H9 (cell line): ENCODE results near the gene OSBPL1A. TPM values are rescaled to one million over a fixed set of nuclear protein-coding genes. Genes with fewer than 3 reads are reported as not detected.
"Not testable (repeated sequence)": the region's sequence is repeated elsewhere in the genome, so short reads cannot be mapped to it uniquely, and the experiment has no call there.

Experiments used
- DNase-seq: peaks from one replicate; pipeline ENCODE4 v3.0.0-alpha.2; 2017
- H2AFZ ChIP-seq: one replicate; pipeline ENCODE4 v1.6.1; 2013; ENCODE audit warnings: mild to moderate bottlenecking, low read length, control low read depth, moderate library complexity
- H2AK5ac ChIP-seq: 2 replicates; pipeline ENCODE4 v1.6.1; 2013; ENCODE audit warnings: low read length, control low read depth, mixed read lengths; ENCODE audit not compliant: insufficient read length
- H2BK120ac ChIP-seq: one replicate; pipeline ENCODE4 v1.6.1; 2013; ENCODE audit warnings: low read depth, mild to moderate bottlenecking, low read length, control low read depth, inconsistent platforms; ENCODE audit not compliant: poor library complexity, severe bottlenecking
- H2BK12ac ChIP-seq: 2 replicates; pipeline ENCODE4 v1.6.1; 2013; ENCODE audit warnings: low read length, control low read depth, mixed read lengths, low read depth; ENCODE audit not compliant: insufficient read length
- H2BK15ac ChIP-seq: 2 replicates; pipeline ENCODE4 v1.6.1; 2013; ENCODE audit warnings: low read depth, low read length, control low read depth
- H2BK20ac ChIP-seq: one replicate; pipeline ENCODE4 v1.6.1; 2013; ENCODE audit warnings: low read depth, mild to moderate bottlenecking, low read length, control low read depth, inconsistent platforms; ENCODE audit not compliant: poor library complexity, severe bottlenecking
- H2BK5ac ChIP-seq: 2 replicates; pipeline ENCODE4 v1.6.1; 2013; ENCODE audit warnings: low read length, control low read depth, mixed read lengths; ENCODE audit not compliant: insufficient read length
- H3K14ac ChIP-seq: 2 replicates; pipeline ENCODE4 v1.6.1; 2013; ENCODE audit warnings: low read length, control low read depth; ENCODE audit not compliant: insufficient read depth
- H3K18ac ChIP-seq: 2 replicates; pipeline ENCODE4 v1.6.1; 2013; ENCODE audit warnings: low read depth, mild to moderate bottlenecking, mixed read lengths, low read length, control low read depth; ENCODE audit not compliant: insufficient read length
- H3K23ac ChIP-seq: 2 replicates; pipeline ENCODE4 v1.6.1; 2013; ENCODE audit warnings: low read length, control low read depth, mixed read lengths, low read depth; ENCODE audit not compliant: insufficient read length
- H3K23me2 ChIP-seq: 2 replicates; pipeline ENCODE4 v1.6.1; 2013; ENCODE audit warnings: low read depth, mild to moderate bottlenecking, mixed read lengths, low read length, control low read depth; ENCODE audit not compliant: insufficient read length, poor library complexity, severe bottlenecking
- H3K27ac ChIP-seq: 2 replicates; pipeline ENCODE4 v1.5.1; 2013; ENCODE audit warnings: low read length, control low read depth, mixed read lengths, low read depth; ENCODE audit not compliant: insufficient read length
- H3K27me3 ChIP-seq: 2 replicates; pipeline ENCODE4 v1.6.1; 2013; ENCODE audit warnings: low read length, control low read depth, inconsistent platforms; ENCODE audit not compliant: insufficient read depth
- H3K4ac ChIP-seq: 2 replicates; pipeline ENCODE4 v1.6.1; 2013; ENCODE audit warnings: low read depth, mild to moderate bottlenecking, control low read depth, inconsistent platforms, low read length, moderate library complexity
- H3K4me1 ChIP-seq: 2 replicates; pipeline ENCODE4 v1.6.1; 2013; ENCODE audit warnings: low read length, control low read depth, inconsistent platforms; ENCODE audit not compliant: insufficient read depth
- H3K4me2 ChIP-seq: 2 replicates; pipeline ENCODE4 v1.6.1; 2013; ENCODE audit warnings: low read length, control low read depth, mixed read lengths; ENCODE audit not compliant: insufficient read length, insufficient read depth
- H3K56ac ChIP-seq: 2 replicates; pipeline ENCODE4 v1.6.1; 2013; ENCODE audit warnings: low read depth, mild to moderate bottlenecking, mixed read lengths, low read length, control low read depth; ENCODE audit not compliant: insufficient read length
- H3K79me1 ChIP-seq: 2 replicates; pipeline ENCODE4 v1.6.1; 2013; ENCODE audit warnings: low read depth, mild to moderate bottlenecking, moderate library complexity, low read length, control low read depth, inconsistent platforms; ENCODE audit not compliant: insufficient read depth, poor library complexity, severe bottlenecking
- H3K79me2 ChIP-seq: 2 replicates; pipeline ENCODE4 v1.6.1; 2013; ENCODE audit warnings: low read length, control low read depth, inconsistent platforms; ENCODE audit not compliant: insufficient read depth
- H3K9ac ChIP-seq: 2 replicates; pipeline ENCODE4 v1.6.1; 2013; ENCODE audit warnings: low read length, control low read depth, mixed read lengths; ENCODE audit not compliant: insufficient read length; ENCODE audit errors: extremely low read depth
- H3K9me3 ChIP-seq: one replicate; pipeline ENCODE4 v1.6.1; 2013; ENCODE audit warnings: low read depth, low read length, inconsistent platforms; ENCODE audit not compliant: control insufficient read depth
- H3T11ph ChIP-seq: one replicate; pipeline ENCODE4 v1.6.1; 2013; ENCODE audit warnings: mild to moderate bottlenecking, low read length, control low read depth, inconsistent platforms
- H4K20me1 ChIP-seq: one replicate; pipeline ENCODE4 v1.6.1; 2013; ENCODE audit not compliant: control insufficient read depth, insufficient read length, insufficient read depth
- H4K5ac ChIP-seq: 2 replicates; pipeline ENCODE4 v1.6.1; 2013; ENCODE audit warnings: low read depth, mild to moderate bottlenecking, mixed read lengths, low read length, control low read depth; ENCODE audit not compliant: insufficient read length
- H4K8ac ChIP-seq: replicated peaks from 2 replicates; pipeline ENCODE4 v1.6.1; 2013; ENCODE audit warnings: low read length, control low read depth, mixed read lengths, low read depth; ENCODE audit not compliant: insufficient read length
- H4K91ac ChIP-seq: 2 replicates; pipeline ENCODE4 v1.6.1; 2013; ENCODE audit warnings: low read depth, mild to moderate bottlenecking, moderate library complexity, mixed read lengths, low read length, control low read depth; ENCODE audit not compliant: insufficient read length
- H3K27ac Mint-ChIP-seq, 3 experiments: 2 replicates in 2 of 3; 3 replicates in 1 of 3; pipeline ENCODE4 v1.8.0; 2020 to 2021; ENCODE audit warnings: mixed read lengths in 3 of 3, mild to moderate bottlenecking in 1 of 3, moderate library complexity in 1 of 3
- H3K27me3 Mint-ChIP-seq: 2 replicates; pipeline ENCODE4 v1.8.0; 2021; ENCODE audit warnings: low read depth, mild to moderate bottlenecking, moderate library complexity, mixed read lengths
- H3K36me3 Mint-ChIP-seq, 3 experiments: 2 replicates in 2 of 3; 3 replicates in 1 of 3; pipeline ENCODE4 v1.8.0; 2020 to 2021; ENCODE audit warnings: low read depth in 3 of 3, mixed read lengths in 3 of 3; ENCODE audit not compliant: insufficient read depth in 1 of 3
- H3K4me1 Mint-ChIP-seq, 2 experiments: 2 replicates each; pipeline ENCODE4 v1.8.0; 2020; ENCODE audit warnings: mixed read lengths in 2 of 2
- H3K4me3 Mint-ChIP-seq, 2 experiments: 2 replicates in 1 of 2; 3 replicates in 1 of 2; pipeline ENCODE4 v1.8.0; 2020 to 2021; ENCODE audit warnings: mild to moderate bottlenecking in 2 of 2, mixed read lengths in 2 of 2, moderate library complexity in 1 of 2
- H3K9me3 Mint-ChIP-seq, 2 experiments: 2 replicates in 1 of 2; 3 replicates in 1 of 2; pipeline ENCODE4 v1.8.0; 2020; ENCODE audit warnings: mild to moderate bottlenecking in 2 of 2, mixed read lengths in 2 of 2, moderate library complexity in 1 of 2
- CTCF ChIP-seq: fragments of 200-600 bp; sonication (generic); conservative IDR thresholded peaks from 3 replicates; pipeline ENCODE4 v1.8.0; 2021; ENCODE audit warnings: antibody characterized with exemption, mild to moderate bottlenecking
- WGBS: extraction: QIAGEN DNeasy Blood & Tissue Kit; methylation state at CpG from one replicate; pipeline ENCODE4 v1.1.7; 2013; ENCODE audit warnings: missing lambda C conversion rate, low lambda C conversion rate, mixed read lengths; ENCODE audit not compliant: insufficient read length; ENCODE audit errors: extremely low coverage; 5-methylcytosine and 5-hydroxymethylcytosine counted together
- total RNA-seq: library from RNA; stranded (reverse); gene quantifications from 2 replicates; pipeline ENCODE4 v1.2.1, GENCODE V29; 2021

OSBPL1A gene
- total RNA-seq, 1 experiment from 2014 or later: 33.9 TPM

- not testable (repeated sequence) for H3K4me3 Mint-ChIP-seq, H3K27ac ChIP-seq, H2BK120ac ChIP-seq, H3K79me1 ChIP-seq, H3K4me1 ChIP-seq, H4K5ac ChIP-seq, H3K23me2 ChIP-seq, DNase-seq, H4K91ac ChIP-seq, H3K23ac ChIP-seq, H3K79me2 ChIP-seq, H3K27me3 ChIP-seq, H3K14ac ChIP-seq, H3T11ph ChIP-seq, H2AFZ ChIP-seq, H3K36me3 Mint-ChIP-seq, H3K56ac ChIP-seq, H3K9ac ChIP-seq, H4K20me1 ChIP-seq, H2BK5ac ChIP-seq, H3K4me2 ChIP-seq, H2AK5ac ChIP-seq, H3K18ac ChIP-seq, H2BK20ac ChIP-seq, H3K9me3 Mint-ChIP-seq, H3K27me3 Mint-ChIP-seq, H2BK12ac ChIP-seq, H3K9me3 ChIP-seq, H4K8ac ChIP-seq, H2BK15ac ChIP-seq, H3K4ac ChIP-seq
- peak; percentile 87 for TF ChIP-seq CTCF
- no CpG with 5 or more reads among the region's 9 CpGs for WGBS
- H3K4me1 Mint-ChIP-seq: peaks cover 24 to 31% of the 10 kb centered on the region in 2 experiments
- H3K27ac Mint-ChIP-seq: peak overlapping the region; percentile 35 to 60 (median 44); a peak in 3 of 7 replicates
Measured at GRCh38 chr18:24359787-24360530, 37.7 kb downstream of the OSBPL1A start.
